D721Med (cell line): ENCODE results near the gene NR2F1.
A peak's percentile ranks its signal among the peaks of the same experiment; 100 is the strongest.

Experiments used
- DNase-seq: peaks from one replicate; pipeline ENCODE4 v3.0.0; 2011; ENCODE audit warnings: low spot score; ENCODE audit not compliant: insufficient read length
- FAIRE-seq: peaks from 2 replicates; lab custom pipeline; 2011; peaks lifted over from hg19 to GRCh38; lab: Jason Lieb, UNC
- TF ChIP-seq, protein P1 (sequence below): IDR thresholded peaks from 2 replicates; pipeline ENCODE4 v1.5.1; 2012; ENCODE audit warnings: mild to moderate bottlenecking, control low read depth; ENCODE audit not compliant: insufficient read depth; ENCODE audit errors: missing control alignments

Gene NR2F1

GRCh38 chr5:93599399-93600120 lies 16.5 kb downstream of the NR2F1 start:
- DNase-seq = no peak
- TF ChIP-seq, protein P1, sequence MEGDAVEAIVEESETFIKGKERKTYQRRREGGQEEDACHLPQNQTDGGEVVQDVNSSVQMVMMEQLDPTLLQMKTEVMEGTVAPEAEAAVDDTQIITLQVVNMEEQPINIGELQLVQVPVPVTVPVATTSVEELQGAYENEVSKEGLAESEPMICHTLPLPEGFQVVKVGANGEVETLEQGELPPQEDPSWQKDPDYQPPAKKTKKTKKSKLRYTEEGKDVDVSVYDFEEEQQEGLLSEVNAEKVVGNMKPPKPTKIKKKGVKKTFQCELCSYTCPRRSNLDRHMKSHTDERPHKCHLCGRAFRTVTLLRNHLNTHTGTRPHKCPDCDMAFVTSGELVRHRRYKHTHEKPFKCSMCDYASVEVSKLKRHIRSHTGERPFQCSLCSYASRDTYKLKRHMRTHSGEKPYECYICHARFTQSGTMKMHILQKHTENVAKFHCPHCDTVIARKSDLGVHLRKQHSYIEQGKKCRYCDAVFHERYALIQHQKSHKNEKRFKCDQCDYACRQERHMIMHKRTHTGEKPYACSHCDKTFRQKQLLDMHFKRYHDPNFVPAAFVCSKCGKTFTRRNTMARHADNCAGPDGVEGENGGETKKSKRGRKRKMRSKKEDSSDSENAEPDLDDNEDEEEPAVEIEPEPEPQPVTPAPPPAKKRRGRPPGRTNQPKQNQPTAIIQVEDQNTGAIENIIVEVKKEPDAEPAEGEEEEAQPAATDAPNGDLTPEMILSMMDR = no peak
- no peak for FAIRE-seq

GRCh38 chr5:93600409-93601070 lies 17.5 kb downstream of the NR2F1 start:
- TF ChIP-seq, protein P1 = no peak
- no peak for FAIRE-seq
- DNase-seq = no peak

GRCh38 chr5:93601071-93601801 lies 18.2 kb downstream of the NR2F1 start:
- FAIRE-seq (no peak), DNase-seq (no peak)
- TF ChIP-seq, protein P1 = no peak

DNA sequence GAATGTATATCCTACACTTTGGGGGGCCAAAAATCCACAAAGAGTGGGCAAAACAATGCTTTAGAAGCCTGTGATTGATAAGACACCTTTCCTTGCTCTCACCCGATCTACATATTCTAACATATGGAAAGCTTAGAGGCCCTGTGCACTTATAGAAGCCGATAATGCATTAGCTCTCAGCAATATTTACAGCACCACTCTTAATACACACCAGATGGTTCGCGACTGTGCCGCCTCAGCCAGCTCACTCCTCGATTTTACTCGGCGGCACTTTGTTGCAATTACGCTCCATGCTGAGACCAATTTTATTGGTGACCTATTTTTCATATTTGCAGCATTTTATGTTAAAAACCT lies 18.8 kb downstream of the NR2F1 start:
- TF ChIP-seq, protein P1 = no peak
- DNase-seq = no peak
- peak; percentile 85 for FAIRE-seq

DNA sequence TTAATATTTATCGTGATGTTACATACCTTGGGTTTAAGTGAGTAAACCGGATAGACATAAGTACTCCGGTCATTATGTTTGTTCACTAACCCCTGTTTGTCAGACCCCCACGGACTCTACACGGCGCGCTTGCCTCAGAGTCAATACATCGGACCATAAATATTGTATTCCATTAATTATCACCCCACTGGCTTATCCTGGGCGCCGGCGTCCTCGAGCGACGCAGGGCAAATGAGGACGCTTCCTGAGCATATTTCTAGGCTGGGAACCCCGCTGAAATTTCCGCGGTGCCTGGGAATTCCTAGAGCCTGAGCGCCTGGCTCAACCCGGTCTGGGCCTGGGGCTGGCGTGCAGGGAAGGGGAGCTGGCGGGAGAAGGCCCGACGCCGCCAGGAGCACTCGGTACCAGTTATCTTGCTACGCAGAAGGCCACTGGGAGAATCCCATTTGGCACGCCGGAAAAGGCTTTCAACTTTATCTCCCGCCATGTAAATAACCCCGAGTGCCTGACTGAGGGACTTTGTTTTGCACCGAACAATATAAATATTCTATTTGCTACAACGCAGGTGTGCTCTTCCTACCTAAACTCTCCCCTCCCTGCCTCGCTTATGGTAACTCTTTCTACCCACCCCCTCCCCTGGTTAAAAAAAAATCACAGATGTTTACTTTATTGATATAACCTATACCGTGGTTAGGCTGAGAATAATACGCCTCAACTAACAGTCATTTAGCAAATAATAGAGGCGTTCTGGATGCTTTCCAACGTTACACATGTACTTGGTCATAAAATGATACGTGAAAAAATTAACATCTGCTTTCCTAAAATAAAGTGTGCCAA lies 19.4 kb downstream of the NR2F1 start:
- TF ChIP-seq, protein P1 = no peak
- DNase-seq (no peak), FAIRE-seq (no peak)

DNA sequence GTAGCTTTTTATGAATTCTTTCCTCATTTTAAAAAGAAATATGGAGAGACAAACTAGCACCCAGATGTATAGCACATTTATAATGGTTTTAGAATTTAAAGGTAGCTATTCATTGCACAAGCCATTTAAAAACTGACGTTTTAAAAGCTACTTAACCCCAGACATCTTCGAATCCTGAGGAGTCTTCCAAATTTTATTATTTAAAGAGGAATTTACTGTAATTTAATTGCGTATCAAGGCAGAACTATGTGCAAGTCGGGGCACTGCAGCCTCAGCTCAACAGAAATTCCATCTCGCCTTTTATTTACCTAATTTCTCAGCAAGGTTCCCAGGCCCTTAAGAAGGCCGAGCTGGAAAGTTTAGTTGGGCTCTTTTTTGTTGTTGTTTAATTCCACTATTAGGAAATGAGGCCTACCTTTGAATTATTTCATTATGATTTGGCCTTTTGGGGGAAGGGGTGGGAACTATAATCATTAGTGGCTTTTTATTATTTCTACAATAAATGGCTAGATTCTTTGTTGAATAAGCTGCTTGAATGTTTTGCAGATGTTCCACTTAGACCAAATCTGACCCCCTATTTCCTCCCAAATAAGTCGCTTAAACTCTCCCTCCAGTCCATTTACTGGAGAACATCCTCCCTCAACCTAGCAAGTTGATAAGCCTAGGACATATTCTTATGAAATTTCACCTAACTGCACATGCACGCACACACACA lies 20.2 kb downstream of the NR2F1 start:
- DNase-seq (no peak), FAIRE-seq (no peak)
- TF ChIP-seq, protein P1 = no peak
